GM12891 (cell line): ENCODE results near the gene VPS13D.
A peak's percentile ranks its signal among the peaks of the same experiment; 100 is the strongest.

Experiments used
- DNase-seq: peaks from one replicate; pipeline ENCODE4 v3.0.0; 2011; ENCODE audit warnings: low spot score; ENCODE audit not compliant: insufficient read length
- FAIRE-seq: peaks from 2 replicates; lab custom pipeline; 2011; peaks lifted over from hg19 to GRCh38; lab: Jason Lieb, UNC
- PAX5 ChIP-seq: IDR thresholded peaks from 2 replicates; pipeline ENCODE4 v1.6.1; 2011; ENCODE audit warnings: low read length, moderate library complexity, mild to moderate bottlenecking; ENCODE audit not compliant: insufficient read depth, severe bottlenecking
- POLR2A ChIP-seq: IDR thresholded peaks from 2 replicates; pipeline ENCODE4 v1.6.1; 2011; ENCODE audit warnings: low read depth, low read length, control low read depth
- POLR2AphosphoS5 ChIP-seq: IDR thresholded peaks from 2 replicates; pipeline ENCODE4 v1.6.1; 2011; ENCODE audit warnings: low read depth, low read length, control low read depth
- POU2F2 ChIP-seq: IDR thresholded peaks from 2 replicates; pipeline ENCODE4 v1.6.1; 2011; ENCODE audit warnings: low read depth, mild to moderate bottlenecking, control low read depth, low read length, moderate library complexity
- SPI1 ChIP-seq: IDR thresholded peaks from 2 replicates; pipeline ENCODE4 v1.6.1; 2011; ENCODE audit warnings: low read depth, low read length, control low read depth
- TAF1 ChIP-seq: IDR thresholded peaks from 2 replicates; pipeline ENCODE4 v1.6.1; 2011; ENCODE audit warnings: low read depth, low read length, control low read depth

The VPS13D gene

GRCh38 chr1:12229386-12229834 is 420 bp upstream of the VPS13D start:
- no peak for FAIRE-seq
- TF ChIP-seq TAF1: no peak
- no peak for TF ChIP-seq PAX5
- TF ChIP-seq POLR2A: no peak
- TF ChIP-seq POU2F2: no peak
- TF ChIP-seq SPI1: no peak
- no peak for TF ChIP-seq POLR2AphosphoS5
- no peak for DNase-seq

- FAIRE-seq: no peak
- peak; percentile 43 for DNase-seq
- no peak for TF ChIP-seq SPI1
- no peak for TF ChIP-seq POU2F2
- TF ChIP-seq POLR2AphosphoS5: no peak
Observed at GRCh38 chr1:12230549-12231275, 882 bp downstream of the VPS13D start.

GRCh38 chr1:12231276-12231595 is 1.4 kb downstream of the VPS13D start:
- TF ChIP-seq TAF1 (no peak), POU2F2 (no peak), SPI1 (no peak), POLR2AphosphoS5 (no peak), PAX5 (no peak), POLR2A (no peak)
- FAIRE-seq (peak; percentile 9), DNase-seq (no peak)

GRCh38 chr1:12232221-12232620 is 2.4 kb downstream of the VPS13D start:
- FAIRE-seq: no peak
- no peak for DNase-seq
- no peak for TF ChIP-seq POLR2A
- no peak for TF ChIP-seq SPI1
- TF ChIP-seq POU2F2: no peak
- TF ChIP-seq TAF1: no peak
- no peak for TF ChIP-seq PAX5
- TF ChIP-seq POLR2AphosphoS5: no peak

GRCh38 chr1:12244078-12244477 is 14.2 kb downstream of the VPS13D start:
- FAIRE-seq (no peak), DNase-seq (no peak)
- TF ChIP-seq PAX5: no peak
- no peak for TF ChIP-seq SPI1
- TF ChIP-seq POLR2AphosphoS5: no peak
- TF ChIP-seq POLR2A: no peak
- no peak for TF ChIP-seq POU2F2
- TF ChIP-seq TAF1: no peak

GRCh38 chr1:12244585-12244984 is 14.8 kb downstream of the VPS13D start:
- DNase-seq: no peak
- no peak for FAIRE-seq
- TF ChIP-seq PAX5: no peak
- no peak for TF ChIP-seq POU2F2
- no peak for TF ChIP-seq TAF1
- no peak for TF ChIP-seq POLR2AphosphoS5
- no peak for TF ChIP-seq SPI1
- TF ChIP-seq POLR2A: no peak

GRCh38 chr1:12245116-12245515 is 15.3 kb downstream of the VPS13D start:
- DNase-seq (no peak), FAIRE-seq (no peak)
- TF ChIP-seq POLR2A: no peak
- no peak for TF ChIP-seq TAF1
- no peak for TF ChIP-seq PAX5
- TF ChIP-seq POLR2AphosphoS5: no peak
- no peak for TF ChIP-seq POU2F2
- no peak for TF ChIP-seq SPI1

- no peak for TF ChIP-seq SPI1
- DNase-seq (no peak), FAIRE-seq (no peak)
Observed at GRCh38 chr1:12245733-12246132, 15.9 kb downstream of the VPS13D start.

- no peak for FAIRE-seq
- no peak for TF ChIP-seq POLR2A
- DNase-seq: no peak
Observed at GRCh38 chr1:12246584-12246983, 16.8 kb downstream of the VPS13D start.

- TF ChIP-seq POU2F2: no peak
- TF ChIP-seq POLR2AphosphoS5: no peak
- TF ChIP-seq TAF1: no peak
- no peak for TF ChIP-seq POLR2A
- no peak for TF ChIP-seq PAX5
- TF ChIP-seq SPI1: no peak
- DNase-seq: no peak
- no peak for FAIRE-seq
Observed at GRCh38 chr1:12249181-12249580, 19.4 kb downstream of the VPS13D start.

- FAIRE-seq: no peak
Observed at GRCh38 chr1:12249748-12250147, 19.9 kb downstream of the VPS13D start.

GRCh38 chr1:12251442-12251841 is 21.6 kb downstream of the VPS13D start:
- DNase-seq (no peak), FAIRE-seq (no peak)
- TF ChIP-seq POLR2AphosphoS5 (no peak), TAF1 (no peak), POLR2A (no peak), SPI1 (no peak), POU2F2 (no peak), PAX5 (no peak)

More at GRCh38 chr1:12249748-12250147, 19.9 kb downstream of the VPS13D start:
- DNase-seq: no peak
- no peak for TF ChIP-seq POU2F2
- TF ChIP-seq PAX5: no peak
- no peak for TF ChIP-seq TAF1
- TF ChIP-seq SPI1: no peak
